Myocyte (in vitro differentiated cells): ENCODE results near the gene EIF4G3. TPM values are rescaled to one million over a fixed set of nuclear protein-coding genes. Genes with fewer than 3 reads are reported as not detected.
"Not testable (repeated sequence)": the region's sequence is repeated elsewhere in the genome, so short reads cannot be mapped to it uniquely, and the experiment has no call there.

Experiments
- DNase-seq: peaks from one replicate; pipeline ENCODE4 v3.0.0-alpha.2; 2012; ENCODE audit warnings: low read depth
- polyA plus RNA-seq: library from polyadenylated mRNA; unstranded; fragments of >200 nt; gene quantifications from one replicate; pipeline ENCODE4 v1.2.1, GENCODE V29; 2012; ENCODE audit warnings: missing spikeins
- total RNA-seq: library from RNA; depleted of rRNA; stranded (reverse); fragments of >200 nt; gene quantifications from 2 replicates; pipeline ENCODE4 v1.2.3, GENCODE V29; 2014

The EIF4G3 gene
- total RNA-seq: 61.6 and 65.5 TPM in 2 replicates
- 35.1 TPM for polyA plus RNA-seq

- peak; percentile 98 for DNase-seq
Observed at GRCh38 chr1:21176586-21177555, at the start of gene EIF4G3. Gene EIF4G3 (minus strand): TSS chr1:21176897. CDS start chr1:21002742, 174,155 bp downstream.

GRCh38 chr1:21225065-21225464, 48.4 kb upstream of the EIF4G3 start:
- DNase-seq: no peak

GRCh38 chr1:21220815-21221214, 44.1 kb upstream of the EIF4G3 start:
- peak; percentile 19 for DNase-seq

GRCh38 chr1:21219674-21220073, 43.0 kb upstream of the EIF4G3 start:
- no peak for DNase-seq

GRCh38 chr1:21217812-21218596, 41.3 kb upstream of the EIF4G3 start:
- DNase-seq: peak; percentile 31

- peak; percentile 22 for DNase-seq
Observed at GRCh38 chr1:21216835-21217811, 40.4 kb upstream of the EIF4G3 start.

- peak; percentile 28 for DNase-seq
Observed at GRCh38 chr1:21212126-21212525, 35.4 kb upstream of the EIF4G3 start.

- not testable (repeated sequence) for DNase-seq
Observed at GRCh38 chr1:21208137-21208700, 31.5 kb upstream of the EIF4G3 start.

GRCh38 chr1:21206117-21206516, 29.4 kb upstream of the EIF4G3 start:
- DNase-seq: no peak

GRCh38 chr1:21205416-21205815, 28.7 kb upstream of the EIF4G3 start:
- no peak for DNase-seq

GRCh38 chr1:21201650-21202049, 25.0 kb upstream of the EIF4G3 start:
- no peak for DNase-seq

GRCh38 chr1:21201238-21201637, 24.5 kb upstream of the EIF4G3 start:
- not testable (repeated sequence) for DNase-seq

GRCh38 chr1:21200767-21201166, 24.1 kb upstream of the EIF4G3 start:
- DNase-seq: peak; percentile 39

GRCh38 chr1:21198929-21199328, 22.2 kb upstream of the EIF4G3 start:
- no peak for DNase-seq

GRCh38 chr1:21192871-21193270, 16.2 kb upstream of the EIF4G3 start:
- no peak for DNase-seq

- DNase-seq: peak; percentile 37
Observed at GRCh38 chr1:21192284-21192683, 15.6 kb upstream of the EIF4G3 start.

- DNase-seq: not testable (repeated sequence)
Observed at GRCh38 chr1:21190771-21191170, 14.1 kb upstream of the EIF4G3 start.

- DNase-seq: no peak
Observed at GRCh38 chr1:21189906-21190500, 13.3 kb upstream of the EIF4G3 start.

- DNase-seq: no peak
Observed at GRCh38 chr1:21189421-21189820, 12.7 kb upstream of the EIF4G3 start.

- no peak for DNase-seq
Observed at GRCh38 chr1:21188235-21188634, 11.5 kb upstream of the EIF4G3 start.
